Smooth muscle cell (in vitro differentiated cells): ENCODE results near the gene ACTG2. TPM values are rescaled to one million over a fixed set of nuclear protein-coding genes. Genes with fewer than 3 reads are reported as not detected.

Experiments
- DNase-seq: peaks from one replicate; lab custom pipeline; 2025; ENCODE audit not compliant: unreplicated experiment; lab: John Stamatoyannopoulos, UW
- H2AFZ ChIP-seq: fragments of 200-600 bp; sonication (generic); 2 replicates; pipeline ENCODE4 v1.6.0; 2016; ENCODE audit warnings: antibody characterized with exemption, low read depth, mild to moderate bottlenecking
- H3F3A ChIP-seq: fragments of 200-600 bp; sonication (generic); 2 replicates; pipeline ENCODE4 v1.6.0; 2017; ENCODE audit warnings: antibody characterized with exemption, low read depth
- H3K27ac ChIP-seq: fragments of 200-600 bp; sonication (generic); 2 replicates; pipeline ENCODE4 v1.5.1; 2016; ENCODE audit warnings: low read depth, mild to moderate bottlenecking
- H3K27me3 ChIP-seq: fragments of 200-600 bp; sonication (generic); 2 replicates; pipeline ENCODE4 v1.6.1; 2016; ENCODE audit warnings: low read depth, mild to moderate bottlenecking
- H3K36me3 ChIP-seq: fragments of 200-600 bp; sonication (generic); 2 replicates; pipeline ENCODE4 v1.5.1; 2016; ENCODE audit warnings: low read depth
- H3K4me1 ChIP-seq: fragments of 200-600 bp; sonication (generic); 2 replicates; pipeline ENCODE4 v1.5.1; 2016; ENCODE audit warnings: low read depth
- H3K4me2 ChIP-seq: fragments of 200-600 bp; sonication (generic); 2 replicates; pipeline ENCODE4 v1.6.0; 2016; ENCODE audit warnings: mild to moderate bottlenecking
- H3K4me3 ChIP-seq: fragments of 200-600 bp; sonication (generic); 2 replicates; pipeline ENCODE4 v1.5.1; 2016; ENCODE audit warnings: mild to moderate bottlenecking
- H3K79me2 ChIP-seq: fragments of 200-600 bp; sonication (generic); 2 replicates; pipeline ENCODE4 v1.6.0; 2016; ENCODE audit warnings: low read depth, mild to moderate bottlenecking
- H3K9ac ChIP-seq: fragments of 200-600 bp; sonication (generic); 2 replicates; pipeline ENCODE4 v1.6.0; 2016; ENCODE audit warnings: low read depth
- H3K9me3 ChIP-seq: fragments of 200-600 bp; sonication (generic); replicated peaks from 2 replicates; pipeline ENCODE4 v1.5.1; 2016; ENCODE audit warnings: low read depth
- H4K20me1 ChIP-seq: fragments of 200-600 bp; sonication (generic); 2 replicates; pipeline ENCODE4 v1.6.0; 2016; ENCODE audit warnings: low read depth
- WGBS: methylation state at CpG from one replicate; pipeline ENCODE4 v1.1.7; 2016; ENCODE audit warnings: low lambda C conversion rate; 5-methylcytosine and 5-hydroxymethylcytosine counted together
- polyA plus RNA-seq: library from polyadenylated mRNA; unstranded; fragments of >200 nt; fragmentation: Nextera tagmentation; extraction: Ambion mirVana; gene quantifications from 2 replicates; pipeline ENCODE4 v1.2.1, GENCODE V29; 2016
- total RNA-seq: library from RNA; depleted of rRNA; stranded (reverse); fragments of >200 nt; gene quantifications from 2 replicates; pipeline ENCODE4 v1.2.3, GENCODE V29; 2014
- TF ChIP-seq, protein P1 (sequence below): fragments of 200-600 bp; sonication (generic); IDR thresholded peaks from 2 replicates; pipeline ENCODE4 v1.5.1; 2017; ENCODE audit warnings: borderline replicate concordance, mild to moderate bottlenecking, antibody characterized with exemption; ENCODE audit not compliant: insufficient read depth, poor library complexity, severe bottlenecking

ACTG2 gene
- total and polyA plus RNA-seq, 2 experiments from 2014 or later = 323 to 874 TPM

DNA sequence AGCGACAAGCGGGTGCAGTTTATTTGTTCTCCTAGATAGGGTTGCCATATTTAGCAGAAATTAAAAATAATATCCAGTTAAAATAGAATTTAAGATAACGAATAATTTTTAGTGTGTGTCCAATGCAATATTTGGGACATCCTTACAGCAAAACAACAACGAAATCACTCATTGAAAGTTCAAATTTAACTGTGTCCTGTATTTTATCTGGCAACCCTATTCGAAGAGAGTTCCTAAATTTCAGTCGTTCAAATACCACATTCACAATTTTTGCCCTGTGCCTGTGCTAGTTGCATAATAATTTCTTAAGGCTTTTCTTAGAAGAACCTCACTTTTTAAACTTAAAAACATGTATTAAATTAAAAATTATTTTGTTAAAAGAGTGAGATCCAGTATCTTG, 34.5 kb downstream of the ACTG2 start:
- Histone ChIP-seq H3K9ac (peak overlapping the region; percentile 97), H3K27ac (peak overlapping the region; percentile 98), H3K36me3 (no peaks in the 10 kb centered on the region), H3F3A (peaks cover 6% of the 10 kb centered on the region), H2AFZ (no peak overlapping the region), H3K4me1 (peaks cover 18% of the 10 kb centered on the region), H4K20me1 (peaks cover 22% of the 10 kb centered on the region), H3K4me3 (peak overlapping the region; percentile 72), H3K27me3 (no peaks in the 10 kb centered on the region), H3K9me3 (no peaks in the 10 kb centered on the region), H3K4me2 (peak overlapping the region; percentile 91), H3K79me2 (peaks cover 49% of the 10 kb centered on the region)
- WGBS = 15% methylated on average over 6 of the region's 6 CpGs
- no peak for DNase-seq
- TF ChIP-seq, protein P1, sequence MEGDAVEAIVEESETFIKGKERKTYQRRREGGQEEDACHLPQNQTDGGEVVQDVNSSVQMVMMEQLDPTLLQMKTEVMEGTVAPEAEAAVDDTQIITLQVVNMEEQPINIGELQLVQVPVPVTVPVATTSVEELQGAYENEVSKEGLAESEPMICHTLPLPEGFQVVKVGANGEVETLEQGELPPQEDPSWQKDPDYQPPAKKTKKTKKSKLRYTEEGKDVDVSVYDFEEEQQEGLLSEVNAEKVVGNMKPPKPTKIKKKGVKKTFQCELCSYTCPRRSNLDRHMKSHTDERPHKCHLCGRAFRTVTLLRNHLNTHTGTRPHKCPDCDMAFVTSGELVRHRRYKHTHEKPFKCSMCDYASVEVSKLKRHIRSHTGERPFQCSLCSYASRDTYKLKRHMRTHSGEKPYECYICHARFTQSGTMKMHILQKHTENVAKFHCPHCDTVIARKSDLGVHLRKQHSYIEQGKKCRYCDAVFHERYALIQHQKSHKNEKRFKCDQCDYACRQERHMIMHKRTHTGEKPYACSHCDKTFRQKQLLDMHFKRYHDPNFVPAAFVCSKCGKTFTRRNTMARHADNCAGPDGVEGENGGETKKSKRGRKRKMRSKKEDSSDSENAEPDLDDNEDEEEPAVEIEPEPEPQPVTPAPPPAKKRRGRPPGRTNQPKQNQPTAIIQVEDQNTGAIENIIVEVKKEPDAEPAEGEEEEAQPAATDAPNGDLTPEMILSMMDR = no peak

DNA sequence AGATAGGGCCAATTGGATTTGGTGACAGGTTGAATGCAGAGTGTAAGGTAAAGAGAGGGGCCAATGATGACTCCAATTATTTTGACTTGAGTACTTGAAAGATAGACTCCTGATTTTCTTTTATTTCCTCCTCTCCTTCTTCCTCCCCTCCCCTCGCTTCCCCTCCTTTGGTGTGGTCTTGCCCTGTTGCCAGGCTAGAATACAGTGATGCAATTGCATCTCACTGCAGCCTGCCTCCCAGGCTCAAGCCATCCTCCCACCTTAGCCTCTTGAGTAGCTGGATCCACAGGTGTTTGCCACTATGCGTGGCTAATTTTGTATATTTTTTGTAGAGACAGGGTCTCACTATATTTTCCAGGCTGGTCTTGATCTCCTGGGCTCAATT, 36.1 kb downstream of the ACTG2 start:
- H3K4me1 ChIP-seq = peaks cover 23% of the 10 kb centered on the region
- no peak for DNase-seq

DNA sequence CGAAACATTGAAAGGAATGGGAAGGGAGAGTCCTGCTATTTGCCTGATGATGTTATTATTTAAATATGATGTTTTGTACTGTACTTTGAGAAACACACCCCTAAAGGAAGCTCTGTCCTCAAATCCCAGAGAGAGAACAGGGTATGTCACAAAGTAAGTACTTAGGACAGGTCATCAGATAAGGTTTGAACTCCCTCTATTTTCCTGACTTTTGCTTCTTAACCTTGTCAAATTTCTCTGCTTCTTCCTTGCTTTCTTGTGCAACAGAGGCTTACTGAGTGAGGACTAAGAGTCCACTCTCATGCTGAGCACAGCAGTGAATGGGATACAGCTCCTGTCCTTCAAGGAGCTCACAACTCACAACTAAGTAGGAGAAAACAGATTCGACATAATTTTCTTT, 37.6 kb downstream of the ACTG2 start:
- Histone ChIP-seq H4K20me1 (peaks cover 53% of the 10 kb centered on the region), H3K9me3 (no peaks in the 10 kb centered on the region), H3K9ac (no peak overlapping the region), H2AFZ (no peak overlapping the region), H3K79me2 (peaks cover 80% of the 10 kb centered on the region), H3K27ac (peak overlapping the region; percentile 5), H3K4me1 (peaks cover 23% of the 10 kb centered on the region), H3F3A (peaks cover 9% of the 10 kb centered on the region), H3K36me3 (no peaks in the 10 kb centered on the region), H3K4me2 (no peak overlapping the region), H3K4me3 (no peak overlapping the region), H3K27me3 (no peaks in the 10 kb centered on the region)
- TF ChIP-seq, protein P1 = no peak
- DNase-seq = no peak
- WGBS = 100% methylated on average over 2 of the region's 2 CpGs

More for the DNA sequence above, 36.1 kb downstream of the ACTG2 start:
- H3K4me3 ChIP-seq = no peak overlapping the region
- H3K36me3 ChIP-seq = no peaks in the 10 kb centered on the region
- H3K79me2 ChIP-seq = peaks cover 65% of the 10 kb centered on the region
- 82% methylated on average over 2 of the region's 2 CpGs for WGBS
- no peak overlapping the region for H3K27ac ChIP-seq
- TF ChIP-seq, protein P1 = no peak
- H3K27me3 ChIP-seq = no peaks in the 10 kb centered on the region
- H4K20me1 ChIP-seq = peaks cover 38% of the 10 kb centered on the region
- H3K9me3 ChIP-seq = no peaks in the 10 kb centered on the region
- peaks cover 9% of the 10 kb centered on the region for H3F3A ChIP-seq
- H2AFZ ChIP-seq = no peak overlapping the region
- peak overlapping the region; percentile 91 for H3K4me2 ChIP-seq
- no peak overlapping the region for H3K9ac ChIP-seq
